ENCODE measurements around the gene KCNN1. TPM values are rescaled to one million over a fixed set of nuclear protein-coding genes. Genes with fewer than 3 reads are reported as not detected.

Gene KCNN1
- total and polyA plus RNA-seq, 9 of the 15 experiments (the other 6 are each of a cell fraction or from before 2014, with no cell fraction given): 0.01 to 6.2 (median 0.72) TPM

- no peak for TF ChIP-seq MXD1 (CRISPR knock-in tag; IDR thresholded peaks at IDR 0.05; ENCODE audit: borderline replicate concordance, poor library complexity, severe bottlenecking)
- TF ChIP-seq PHF20 (IDR thresholded peaks at IDR 0.05; ENCODE audit: partially characterized antibody): peak; percentile 13
- TF ChIP-seq ZNF165 (CRISPR knock-in tag; IDR thresholded peaks at IDR 0.05; ENCODE audit: borderline replicate concordance): no peak
- TF ChIP-seq RFX7 (CRISPR knock-in tag; IDR thresholded peaks at IDR 0.05): no peak
- TF ChIP-seq NFIC (IDR thresholded peaks at IDR 0.05): no peak
- TF ChIP-seq ZBTB2 (IDR thresholded peaks at IDR 0.05): peak; percentile 85
- peak; percentile 16 to 37; a peak in 1 of 4 replicates for TF ChIP-seq TRIM24 (IDR thresholded peaks at IDR 0.05)
- TF ChIP-seq DPF2 (IDR thresholded peaks at IDR 0.05): peak; percentile 49
- 0 out of 4 replicates have a peak, but pooled peaks of 1 of the 2 experiments have one; percentile 22 for TF ChIP-seq ZNF318 (IDR thresholded peaks at IDR 0.05; ENCODE audit: borderline replicate concordance in 1 of 2, low read depth in 1 of 2)
- peak; percentile 20 for TF ChIP-seq ASH1L (IDR thresholded peaks at IDR 0.05; ENCODE audit: borderline replicate concordance, low read depth, partially characterized antibody)
- peak; percentile 79 for TF ChIP-seq EGR1 (conservative IDR thresholded peaks at IDR 0.05)
- TF ChIP-seq ELF1 (tag; IDR thresholded peaks at IDR 0.05): no peak
- peak; percentile 48; the same call in 1 of the 2 replicates for TF ChIP-seq SMARCA5 (IDR thresholded peaks at IDR 0.05)
- no peak for TF ChIP-seq E2F5 (CRISPR knock-in tag; IDR thresholded peaks at IDR 0.05)
- TF ChIP-seq ZNF316 (IDR thresholded peaks at IDR 0.05): peak; percentile 9; the same call in 1 of the 2 replicates
- 0 out of 2 replicates have a peak, but pooled peaks have one; percentile 26 for TF ChIP-seq PTTG1 (tag; IDR thresholded peaks at IDR 0.05; ENCODE audit: low read depth)
- TF ChIP-seq LARP7 (IDR thresholded peaks at IDR 0.05): 0 out of 2 replicates have a peak, but pooled peaks have one; percentile 61
- TF ChIP-seq CC2D1A (IDR thresholded peaks at IDR 0.05): peak; percentile 38; the same call in 1 of the 2 replicates
- peak; percentile 43; the same call in 1 of the 2 replicates for TF ChIP-seq SMARCE1 (IDR thresholded peaks at IDR 0.05)
- TF ChIP-seq CBX1 (IDR thresholded peaks at IDR 0.05; ENCODE audit: low read depth): no peak
These were observed 33.6 kb downstream of the KCNN1 start (continued) for GRCh38 chr19:18000480-18000914.

All from K562 (cell line).